PC-3 (cell line): Measurements from ENCODE around the gene HUS1. TPM values are rescaled to one million over a fixed set of nuclear protein-coding genes. Genes with fewer than 3 reads are reported as not detected.

Source experiments
- ATAC-seq: fragments of 200-7000 bp; cut with Tn5 transposase; 2 replicates; pipeline ENCODE4 v1.9.1; 2020; ENCODE audit warnings: mild to moderate bottlenecking, moderate library complexity
- BruUV-seq: library from RNA; stranded (reverse); fragments of 400-500 nt; replicated peaks from 2 replicates; lab custom pipeline; 2021; lab: Mats Ljungman, UMichigan
- CTCF ChIA-PET: fragments of 300-600 bp; sonication (Branson Sonifier 250); formaldehyde crosslinking; loops from one replicate; lab custom pipeline; 2022; ENCODE audit warnings: antibody characterized with exemption; lab: Charles Lee
- POLR2A ChIA-PET: fragments of 300-600 bp; sonication (Branson Sonifier 250); formaldehyde crosslinking; loops from one replicate; lab custom pipeline; 2022; ENCODE audit warnings: antibody characterized with exemption; ENCODE audit not compliant: unreplicated experiment; lab: Charles Lee
- DNase-seq: peaks from one replicate; pipeline ENCODE4 v3.0.0-alpha.2; 2015
- H2AFZ ChIP-seq: fragments of 300-600 bp; sonication (generic); 2 replicates; pipeline ENCODE4 v1.6.0; 2016; ENCODE audit warnings: antibody characterized with exemption, low read length
- H3F3A ChIP-seq: fragments of 300-600 bp; sonication (generic); one replicate; pipeline ENCODE4 v1.6.0; 2017; ENCODE audit warnings: antibody characterized with exemption, low read length, control low read depth, mild to moderate bottlenecking; ENCODE audit not compliant: unreplicated experiment
- H3K27ac ChIP-seq: fragments of 300-600 bp; sonication (generic); 2 replicates; pipeline ENCODE4 v1.5.1; 2016; ENCODE audit warnings: mild to moderate bottlenecking, low read length
- H3K27me3 ChIP-seq: fragments of 300-600 bp; sonication (generic); 2 replicates; pipeline ENCODE4 v1.6.1; 2016; ENCODE audit warnings: low read length, mixed read lengths
- H3K36me3 ChIP-seq: fragments of 300-600 bp; sonication (generic); 2 replicates; pipeline ENCODE4 v1.6.1; 2016; ENCODE audit warnings: low read depth, mixed run types, low read length, mixed read lengths
- H3K4me1 ChIP-seq: fragments of 300-600 bp; sonication (generic); 2 replicates; pipeline ENCODE4 v1.5.1; 2016; ENCODE audit warnings: low read length; ENCODE audit not compliant: insufficient read depth
- H3K4me2 ChIP-seq: fragments of 300-600 bp; sonication (generic); 2 replicates; pipeline ENCODE4 v1.6.0; 2016; ENCODE audit warnings: low read length
- H3K4me3 ChIP-seq: fragments of 300-600 bp; sonication (generic); 2 replicates; pipeline ENCODE4 v1.5.1; 2016; ENCODE audit warnings: mild to moderate bottlenecking, low read length, mixed read lengths
- H3K79me2 ChIP-seq: fragments of 300-600 bp; sonication (generic); 2 replicates; pipeline ENCODE4 v1.6.1; 2017; ENCODE audit warnings: low read length, mixed read lengths
- H3K9ac ChIP-seq: fragments of 300-600 bp; sonication (generic); 2 replicates; pipeline ENCODE4 v1.6.0; 2016; ENCODE audit warnings: mild to moderate bottlenecking, low read length
- H3K9me2 ChIP-seq: fragments of 300-600 bp; sonication (generic); replicated peaks from 2 replicates; pipeline ENCODE4 v1.6.1; 2016; ENCODE audit warnings: mixed run types, low read length, mixed read lengths
- H3K9me3 ChIP-seq: fragments of 300-600 bp; sonication (generic); 2 replicates; pipeline ENCODE4 v1.6.1; 2016; ENCODE audit warnings: low read length, mixed read lengths
- H4K20me1 ChIP-seq: fragments of 300-600 bp; sonication (generic); 2 replicates; pipeline ENCODE4 v1.6.1; 2016; ENCODE audit warnings: low read length, mixed read lengths
- EZH2 ChIP-seq: fragments of 300-600 bp; sonication (generic); IDR thresholded peaks from one replicate; pipeline ENCODE4 v1.6.1; 2017; ENCODE audit warnings: antibody characterized with exemption, mild to moderate bottlenecking, low read length; ENCODE audit not compliant: unreplicated experiment
- EZH2phosphoT487 ChIP-seq: fragments of 300-600 bp; sonication (generic); IDR thresholded peaks from 2 replicates; pipeline ENCODE4 v1.6.1; 2018; ENCODE audit warnings: mild to moderate bottlenecking, antibody characterized with exemption, low read length, borderline replicate concordance
- intact Hi-C: fragments of 100-400 bp; cut with micrococcal nuclease; formaldehyde crosslinking; loops from 2 replicates; pipeline ENCODE4 v1.9.0; 2023
- total RNA-seq: library from RNA; depleted of rRNA; stranded (reverse); fragments of >200 nt; gene quantifications from 2 replicates; pipeline ENCODE4 v1.2.3, GENCODE V29; 2014
- TF ChIP-seq, protein P1 (sequence below): fragments of 300-600 bp; sonication (generic); conservative IDR thresholded peaks from 2 replicates; pipeline ENCODE4 v1.5.1; 2017; ENCODE audit warnings: antibody characterized with exemption, low read depth, mild to moderate bottlenecking, low read length

Gene HUS1
- total RNA-seq, 1 experiment from 2014 or later: 23.2 TPM

DNA sequence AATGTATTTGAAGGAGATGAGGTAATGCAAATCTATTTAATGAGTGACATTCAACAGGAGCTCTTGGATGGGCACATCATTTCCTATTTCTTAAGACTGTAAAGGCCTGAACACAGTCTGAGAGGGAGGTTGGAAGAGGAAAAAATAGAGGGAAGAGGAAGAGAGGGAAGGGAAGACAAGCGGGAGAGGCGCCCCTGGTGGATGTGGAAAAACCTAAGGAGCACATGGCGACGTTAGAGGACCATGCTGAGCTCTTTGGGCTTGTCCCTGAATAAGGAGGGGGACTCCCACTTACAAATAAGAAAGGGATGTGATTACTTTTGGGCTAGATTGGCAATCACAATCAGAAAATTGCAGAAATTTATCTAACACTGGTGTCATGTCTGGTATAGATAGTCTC lies 29.8 kb upstream of the HUS1 start:
- Histone ChIP-seq H3K9me3 (no peaks in the 10 kb centered on the region), H3K9me2 (no peaks in the 10 kb centered on the region), H3K9ac (no peak overlapping the region), H3K27ac (no peak overlapping the region), H3F3A (no peaks in the 10 kb centered on the region), H3K4me1 (no peaks in the 10 kb centered on the region), H4K20me1 (no peaks in the 10 kb centered on the region), H3K27me3 (no peaks in the 10 kb centered on the region), H3K4me2 (no peak overlapping the region), H2AFZ (no peak overlapping the region), H3K36me3 (no peaks in the 10 kb centered on the region), H3K4me3 (no peak overlapping the region), H3K79me2 (no peaks in the 10 kb centered on the region)
- no TSS peak for BruUV-seq
- POLR2A ChIA-PET: no interaction called here
- TF ChIP-seq, protein P1, sequence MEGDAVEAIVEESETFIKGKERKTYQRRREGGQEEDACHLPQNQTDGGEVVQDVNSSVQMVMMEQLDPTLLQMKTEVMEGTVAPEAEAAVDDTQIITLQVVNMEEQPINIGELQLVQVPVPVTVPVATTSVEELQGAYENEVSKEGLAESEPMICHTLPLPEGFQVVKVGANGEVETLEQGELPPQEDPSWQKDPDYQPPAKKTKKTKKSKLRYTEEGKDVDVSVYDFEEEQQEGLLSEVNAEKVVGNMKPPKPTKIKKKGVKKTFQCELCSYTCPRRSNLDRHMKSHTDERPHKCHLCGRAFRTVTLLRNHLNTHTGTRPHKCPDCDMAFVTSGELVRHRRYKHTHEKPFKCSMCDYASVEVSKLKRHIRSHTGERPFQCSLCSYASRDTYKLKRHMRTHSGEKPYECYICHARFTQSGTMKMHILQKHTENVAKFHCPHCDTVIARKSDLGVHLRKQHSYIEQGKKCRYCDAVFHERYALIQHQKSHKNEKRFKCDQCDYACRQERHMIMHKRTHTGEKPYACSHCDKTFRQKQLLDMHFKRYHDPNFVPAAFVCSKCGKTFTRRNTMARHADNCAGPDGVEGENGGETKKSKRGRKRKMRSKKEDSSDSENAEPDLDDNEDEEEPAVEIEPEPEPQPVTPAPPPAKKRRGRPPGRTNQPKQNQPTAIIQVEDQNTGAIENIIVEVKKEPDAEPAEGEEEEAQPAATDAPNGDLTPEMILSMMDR: no peak
- TF ChIP-seq EZH2phosphoT487: no peak
- no peak for DNase-seq
- intact Hi-C loops: no loop called here
- CTCF ChIA-PET: no interaction called here
- ATAC-seq: no peak

DNA sequence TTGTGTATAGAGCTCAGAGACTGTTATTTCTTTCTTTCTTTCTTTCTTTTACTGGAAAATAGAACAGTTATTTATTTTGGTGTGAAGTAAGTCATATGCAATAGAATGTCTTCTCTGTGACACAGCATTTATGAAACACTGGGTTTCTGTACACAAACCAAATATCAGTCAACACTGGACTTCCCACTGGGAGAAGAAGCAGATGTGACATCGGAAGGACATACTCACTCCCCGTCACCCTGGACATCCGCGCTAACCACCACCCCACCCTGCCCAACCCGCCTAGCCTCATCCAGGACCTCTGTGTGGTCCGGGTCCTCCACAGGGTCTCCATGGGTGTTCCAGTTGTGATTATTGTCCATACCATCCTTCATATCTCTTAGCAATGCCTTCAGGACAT lies 27.5 kb upstream of the HUS1 start:
- ChIA-PET POLR2A (no interaction called here), CTCF (no interaction called here)
- no TSS peak for BruUV-seq
- ATAC-seq: no peak
- DNase-seq: no peak
- no peaks in the 10 kb centered on the region for H3K9me2 ChIP-seq
- no peaks in the 10 kb centered on the region for H3K9me3 ChIP-seq
- H3K36me3 ChIP-seq: no peaks in the 10 kb centered on the region
- H3K79me2 ChIP-seq: no peaks in the 10 kb centered on the region
- no peak overlapping the region for H2AFZ ChIP-seq
- H3K27ac ChIP-seq: no peak overlapping the region
- H4K20me1 ChIP-seq: no peaks in the 10 kb centered on the region
- H3K9ac ChIP-seq: no peak overlapping the region
- no peaks in the 10 kb centered on the region for H3K4me1 ChIP-seq
- H3K27me3 ChIP-seq: no peaks in the 10 kb centered on the region
- TF ChIP-seq, protein P1: no peak
- no peak for TF ChIP-seq EZH2
- TF ChIP-seq EZH2phosphoT487: no peak
- intact Hi-C loops: no loop called here
- no peaks in the 10 kb centered on the region for H3F3A ChIP-seq
- H3K4me2 ChIP-seq: no peak overlapping the region
- H3K4me3 ChIP-seq: no peak overlapping the region

DNA sequence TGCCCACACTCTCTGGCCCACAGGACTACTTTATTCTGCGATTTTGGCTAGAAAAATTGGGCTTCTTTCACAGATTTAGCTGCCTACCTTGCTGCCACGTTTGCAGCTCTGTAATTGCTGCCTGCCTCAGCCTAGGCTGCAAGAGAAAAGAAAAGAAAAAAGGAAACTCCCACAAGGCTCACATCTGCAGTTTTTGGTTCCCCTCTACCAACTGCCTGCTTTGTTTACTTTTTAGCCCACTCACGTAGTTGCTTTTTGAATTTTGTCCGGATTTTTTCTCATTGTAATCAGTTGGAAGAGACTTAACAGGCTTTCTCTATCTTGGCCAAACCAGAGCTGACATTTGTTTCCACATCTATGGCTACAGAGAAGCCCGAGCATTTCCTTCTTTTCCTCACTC lies 25.2 kb upstream of the HUS1 start:
- intact Hi-C loops: no loop called here
- no peaks in the 10 kb centered on the region for H3K27me3 ChIP-seq
- ChIA-PET CTCF (no interaction called here), POLR2A (no interaction called here)
- H3K9ac ChIP-seq: no peak overlapping the region
- no TSS peak for BruUV-seq
- no peaks in the 10 kb centered on the region for H3K9me2 ChIP-seq
- no peak for TF ChIP-seq EZH2phosphoT487
- TF ChIP-seq, protein P1: no peak
- TF ChIP-seq EZH2: no peak
- H3K4me2 ChIP-seq: no peak overlapping the region
- DNase-seq (no peak), ATAC-seq (no peak)
- H4K20me1 ChIP-seq: no peaks in the 10 kb centered on the region
- H3K36me3 ChIP-seq: no peaks in the 10 kb centered on the region
- H3K79me2 ChIP-seq: no peaks in the 10 kb centered on the region
- no peak overlapping the region for H3K27ac ChIP-seq
- no peak overlapping the region for H3K4me3 ChIP-seq
- H2AFZ ChIP-seq: no peak overlapping the region
- H3F3A ChIP-seq: no peaks in the 10 kb centered on the region
- H3K9me3 ChIP-seq: no peaks in the 10 kb centered on the region
- H3K4me1 ChIP-seq: peaks cover 8% of the 10 kb centered on the region
